Mesenchymal stem cell (in vitro differentiated cells and primary cell): ENCODE results near the gene ZWILCH.
A peak's percentile ranks its signal among the peaks of the same experiment; 100 is the strongest.

Experiments used
- DNase-seq: peaks from one replicate; pipeline ENCODE4 v3.0.0-alpha.2; 2013
- H2AFZ ChIP-seq: one replicate; pipeline ENCODE4 v1.6.1; 2013; ENCODE audit warnings: low read depth, mild to moderate bottlenecking, control low read depth, inconsistent platforms, low read length, moderate library complexity
- H2AK5ac ChIP-seq: 2 replicates; pipeline ENCODE4 v1.6.1; 2013; ENCODE audit warnings: low read length, moderate library complexity, mild to moderate bottlenecking, inconsistent platforms; ENCODE audit not compliant: severe bottlenecking
- H2BK120ac ChIP-seq: one replicate; pipeline ENCODE4 v1.6.1; 2013; ENCODE audit warnings: low read depth, mild to moderate bottlenecking, inconsistent platforms, low read length, moderate library complexity
- H2BK12ac ChIP-seq, 2 experiments: one replicate each; pipeline ENCODE4 v1.6.1; 2013; ENCODE audit warnings: inconsistent platforms in 2 of 2, low read length in 2 of 2, mild to moderate bottlenecking in 2 of 2, moderate library complexity in 2 of 2, control low read depth in 1 of 2
- H2BK15ac ChIP-seq: one replicate; pipeline ENCODE4 v1.6.1; 2013; ENCODE audit warnings: mild to moderate bottlenecking, low read depth, inconsistent platforms; ENCODE audit not compliant: poor library complexity, severe bottlenecking
- H2BK5ac ChIP-seq: 2 replicates; pipeline ENCODE4 v1.6.1; 2013; ENCODE audit warnings: low read depth, mild to moderate bottlenecking, low read length, control low read depth, inconsistent platforms; ENCODE audit not compliant: poor library complexity, severe bottlenecking
- H3K14ac ChIP-seq, 2 experiments: one replicate each; pipeline ENCODE4 v1.6.1; 2013; ENCODE audit warnings: inconsistent platforms in 2 of 2, low read length in 2 of 2, control low read depth in 1 of 2, mild to moderate bottlenecking in 1 of 2, moderate library complexity in 1 of 2
- H3K18ac ChIP-seq, 2 experiments: one replicate each; pipeline ENCODE4 v1.6.1; 2013; ENCODE audit warnings: inconsistent platforms in 2 of 2, low read length in 2 of 2, control low read depth in 1 of 2, low read depth in 1 of 2, mild to moderate bottlenecking in 1 of 2
- H3K23ac ChIP-seq, 2 experiments: one replicate each; pipeline ENCODE4 v1.6.1; 2013; ENCODE audit warnings: inconsistent platforms in 2 of 2, low read length in 2 of 2, mild to moderate bottlenecking in 2 of 2, moderate library complexity in 2 of 2, control low read depth in 1 of 2
- H3K27ac ChIP-seq: 2 replicates; pipeline ENCODE4 v1.5.1; 2013; ENCODE audit warnings: mild to moderate bottlenecking, moderate library complexity, low read length, control low read depth, inconsistent platforms; ENCODE audit not compliant: poor library complexity, severe bottlenecking
- H3K27me3 ChIP-seq, 2 experiments: 2 replicates each; pipeline versions ENCODE4 v1.6.1 to v1.7.0; 2013; ENCODE audit warnings: low read length in 2 of 2, mild to moderate bottlenecking in 2 of 2, moderate library complexity in 2 of 2, control low read depth in 1 of 2, inconsistent platforms in 1 of 2; ENCODE audit not compliant: control insufficient read depth in 1 of 2, insufficient read depth in 1 of 2
- H3K36me3 ChIP-seq, 2 experiments: 2 replicates each; pipeline versions ENCODE4 v1.6.1 to v1.7.0; 2013; ENCODE audit warnings: low read length in 2 of 2, control low read depth in 1 of 2, inconsistent platforms in 1 of 2, low read depth in 1 of 2, mild to moderate bottlenecking in 1 of 2; ENCODE audit not compliant: insufficient read depth in 2 of 2, control insufficient read depth in 1 of 2
- H3K4ac ChIP-seq, 2 experiments: one replicate each; pipeline ENCODE4 v1.6.1; 2013; ENCODE audit warnings: inconsistent platforms in 2 of 2, low read length in 2 of 2, mild to moderate bottlenecking in 2 of 2, moderate library complexity in 2 of 2, control low read depth in 1 of 2, low read depth in 1 of 2
- H3K4me1 ChIP-seq: 2 replicates; pipeline ENCODE4 v1.6.1; 2013; ENCODE audit warnings: low read depth, low read length, control low read depth; ENCODE audit not compliant: control insufficient read depth, insufficient read depth
- H3K4me2 ChIP-seq: 2 replicates; pipeline ENCODE4 v1.6.1; 2013; ENCODE audit warnings: low read length, mild to moderate bottlenecking, inconsistent platforms; ENCODE audit not compliant: poor library complexity, severe bottlenecking
- H3K4me3 ChIP-seq, 2 experiments: 2 replicates each; pipeline versions ENCODE4 v1.5.1 to v1.7.0; 2013; ENCODE audit warnings: low read length in 2 of 2, mild to moderate bottlenecking in 2 of 2, control low read depth in 1 of 2, low read depth in 1 of 2; ENCODE audit not compliant: insufficient read depth in 1 of 2
- H3K79me1 ChIP-seq: replicated peaks from 2 replicates; pipeline ENCODE4 v1.6.1; 2013; ENCODE audit warnings: mild to moderate bottlenecking, control low read depth, low read length, inconsistent platforms; ENCODE audit not compliant: poor library complexity, severe bottlenecking
- H3K9ac ChIP-seq: 2 replicates; pipeline ENCODE4 v1.7.0; 2013; ENCODE audit warnings: mild to moderate bottlenecking, low read length, moderate library complexity
- H3K9me3 ChIP-seq: 2 replicates; pipeline ENCODE4 v1.7.0; 2013; ENCODE audit warnings: mild to moderate bottlenecking, low read length; ENCODE audit not compliant: control insufficient read depth
- H4K8ac ChIP-seq: one replicate; pipeline ENCODE4 v1.6.1; 2013; ENCODE audit warnings: inconsistent platforms, mild to moderate bottlenecking, low read length, moderate library complexity
- H4K91ac ChIP-seq: one replicate; pipeline ENCODE4 v1.6.1; 2013; ENCODE audit warnings: mild to moderate bottlenecking, low read length, inconsistent platforms
- WGBS: methylation state at CpG from one replicate; pipeline ENCODE4 v1.1.7; 2013; ENCODE audit warnings: mixed read lengths; 5-methylcytosine and 5-hydroxymethylcytosine counted together

The ZWILCH gene

DNA sequence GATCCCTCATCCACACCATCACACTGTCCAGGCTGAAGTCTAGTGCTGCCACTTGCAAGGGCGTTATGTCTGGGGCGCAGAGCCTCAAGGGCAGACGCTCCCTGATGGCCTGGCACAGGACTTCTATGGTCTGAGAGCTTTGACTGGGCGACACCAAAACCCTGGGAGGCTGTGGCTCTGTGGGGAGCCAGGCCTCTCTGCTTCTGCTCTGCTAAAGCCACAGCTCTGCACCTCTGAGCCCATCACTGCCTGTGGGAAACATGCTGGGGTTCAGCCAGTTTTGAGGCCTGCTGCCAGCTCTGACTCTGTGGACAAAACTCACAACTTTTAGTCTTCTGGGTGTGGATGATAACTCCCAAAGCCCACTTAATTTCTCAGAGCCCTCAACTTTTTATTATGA lies 67.0 kb downstream of the ZWILCH start:
- no peak for DNase-seq
- Histone ChIP-seq H3K36me3 (no peaks in the 10 kb centered on the region), H4K8ac (no peak overlapping the region), H3K4ac (no peak overlapping the region), H2BK15ac (no peak overlapping the region), H3K79me1 (no peaks in the 10 kb centered on the region), H3K9ac (no peak overlapping the region), H3K4me2 (no peak overlapping the region), H3K23ac (no peak overlapping the region), H4K91ac (no peak overlapping the region), H3K4me3 (no peak overlapping the region), H3K18ac (no peak overlapping the region), H3K14ac (no peak overlapping the region), H3K9me3 (no peaks in the 10 kb centered on the region), H2BK120ac (no peak overlapping the region), H2AK5ac (no peak overlapping the region), H3K27me3 (no peaks in the 10 kb centered on the region), H2AFZ (no peak overlapping the region), H3K4me1 (peaks cover 7% of the 10 kb centered on the region), H2BK12ac (no peak overlapping the region), H3K27ac (no peak overlapping the region), H2BK5ac (no peak overlapping the region)
- 72% methylated on average over 4 of the region's 4 CpGs for WGBS

DNA sequence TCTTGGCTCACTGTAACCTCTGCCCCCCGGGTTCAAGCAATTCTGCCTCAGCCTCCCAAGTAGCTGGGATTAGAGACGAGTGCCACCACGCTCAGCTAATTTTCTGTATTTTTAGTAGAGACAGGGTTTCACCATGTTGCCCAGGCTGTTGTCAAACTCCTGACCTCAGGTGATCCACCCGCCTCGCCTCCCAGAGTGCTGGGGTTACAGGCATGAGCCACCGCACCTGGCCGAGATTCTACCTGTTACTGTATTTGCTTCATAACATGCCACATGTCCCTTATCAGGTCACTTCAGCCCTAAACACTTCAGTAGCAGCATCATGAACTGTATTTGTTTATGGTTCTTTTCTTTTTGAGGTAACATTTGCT lies 68.2 kb downstream of the ZWILCH start:
- H3K18ac ChIP-seq = no peak overlapping the region
- no peak overlapping the region for H3K27ac ChIP-seq
- no peak overlapping the region for H3K23ac ChIP-seq
- 84% methylated on average over 7 of the region's 7 CpGs for WGBS
- H3K9me3 ChIP-seq = no peaks in the 10 kb centered on the region
- no peak overlapping the region for H2BK5ac ChIP-seq
- no peak overlapping the region for H2AK5ac ChIP-seq
- H4K8ac ChIP-seq = no peak overlapping the region
- DNase-seq = no peak
- no peaks in the 10 kb centered on the region for H3K27me3 ChIP-seq
- no peak overlapping the region for H2BK120ac ChIP-seq
- no peak overlapping the region for H3K4me2 ChIP-seq
- peak overlapping the region; percentile 48 for H3K9ac ChIP-seq
- no peaks in the 10 kb centered on the region for H3K79me1 ChIP-seq
- no peak overlapping the region for H3K4ac ChIP-seq
- H3K4me3 ChIP-seq = peak overlapping the region in 1 of 2 experiments; percentile 29
- H3K14ac ChIP-seq = no peak overlapping the region
- H4K91ac ChIP-seq = no peak overlapping the region
- H2BK15ac ChIP-seq = no peak overlapping the region
- no peak overlapping the region for H2BK12ac ChIP-seq
- H2AFZ ChIP-seq = no peak overlapping the region
- no peaks in the 10 kb centered on the region for H3K36me3 ChIP-seq
- peaks cover 5% of the 10 kb centered on the region for H3K4me1 ChIP-seq

DNA sequence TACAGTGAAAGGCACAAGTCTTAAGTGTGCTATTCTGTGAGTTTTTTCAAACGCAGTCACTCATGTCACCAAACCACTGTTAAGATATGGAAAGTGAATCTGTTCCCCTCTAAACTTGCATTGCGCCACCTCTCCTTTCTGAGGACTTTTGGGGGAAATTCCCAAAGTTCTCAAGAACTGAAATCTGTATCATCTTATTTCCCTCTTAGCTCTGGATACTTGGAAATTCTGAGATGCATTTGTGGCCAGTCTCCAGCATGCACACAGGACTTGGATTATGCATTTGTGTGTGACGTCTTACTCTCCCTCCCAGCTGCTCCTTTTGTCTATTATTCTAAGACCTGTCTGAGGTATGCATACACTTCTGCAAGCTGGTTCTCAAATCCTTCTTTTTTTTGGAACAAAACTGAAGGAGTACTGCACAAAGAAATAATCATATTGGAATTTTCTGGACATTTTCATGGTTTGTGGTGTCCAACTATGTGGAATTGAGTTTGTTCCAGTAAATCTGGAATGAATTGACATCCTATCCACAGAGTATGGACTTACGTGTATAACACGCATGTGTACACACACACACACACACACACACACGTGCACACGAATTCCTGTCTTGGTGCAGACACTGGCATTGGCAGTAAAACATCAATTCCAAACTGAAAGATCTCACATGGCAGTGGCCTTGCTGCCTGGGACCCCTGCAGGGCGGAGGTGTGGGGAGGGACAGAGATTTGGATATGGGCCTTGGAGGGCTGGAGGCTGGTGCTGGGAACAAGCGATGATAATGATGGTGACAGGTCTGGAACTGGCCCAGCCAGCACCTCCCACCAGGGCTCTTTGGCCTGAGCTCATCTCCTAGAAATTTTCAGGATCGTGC lies 68.8 kb downstream of the ZWILCH start:
- H2BK15ac ChIP-seq = no peak overlapping the region
- H4K8ac ChIP-seq = no peak overlapping the region
- peak; percentile 48 for DNase-seq
- H3K14ac ChIP-seq = no peak overlapping the region
- no peak overlapping the region for H3K4ac ChIP-seq
- H3K9ac ChIP-seq = peak overlapping the region; percentile 48
- no peaks in the 10 kb centered on the region for H3K79me1 ChIP-seq
- H3K27ac ChIP-seq = no peak overlapping the region
- 92% methylated on average over 8 of the region's 10 CpGs for WGBS
- no peaks in the 10 kb centered on the region for H3K36me3 ChIP-seq
- no peak overlapping the region for H4K91ac ChIP-seq
- H3K4me1 ChIP-seq = peaks cover 6% of the 10 kb centered on the region
- H3K4me2 ChIP-seq = no peak overlapping the region
- H2BK120ac ChIP-seq = no peak overlapping the region
- H3K18ac ChIP-seq = no peak overlapping the region
- no peaks in the 10 kb centered on the region for H3K27me3 ChIP-seq
- H3K23ac ChIP-seq = no peak overlapping the region
- no peak overlapping the region for H2AK5ac ChIP-seq
- no peaks in the 10 kb centered on the region for H3K9me3 ChIP-seq
- no peak overlapping the region for H2BK12ac ChIP-seq
- H2AFZ ChIP-seq = no peak overlapping the region
- H2BK5ac ChIP-seq = no peak overlapping the region
- H3K4me3 ChIP-seq = peak overlapping the region in 1 of 2 experiments; percentile 29

DNA sequence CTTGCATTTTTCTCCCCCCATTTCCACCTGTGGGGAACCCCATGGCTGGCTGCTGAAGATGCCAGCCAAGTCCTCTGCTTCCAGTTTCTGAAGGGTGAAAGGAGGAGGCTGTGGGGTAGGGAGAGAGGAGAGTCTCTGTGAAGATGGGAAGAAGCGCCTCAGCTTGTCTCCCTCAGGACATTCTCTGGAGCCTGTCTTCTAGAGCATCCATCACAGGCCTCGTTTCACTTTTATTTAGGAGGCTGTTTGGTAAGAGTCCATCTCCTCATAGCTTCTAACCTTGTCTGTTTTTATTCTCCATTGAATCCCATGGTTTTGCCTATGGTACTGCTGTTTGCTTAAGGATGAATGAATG lies 69.4 kb downstream of the ZWILCH start:
- Histone ChIP-seq H3K23ac (no peak overlapping the region), H3K27ac (no peak overlapping the region), H4K8ac (no peak overlapping the region), H3K79me1 (no peaks in the 10 kb centered on the region), H3K9me3 (no peaks in the 10 kb centered on the region), H3K9ac (no peak overlapping the region), H2AK5ac (no peak overlapping the region), H2BK5ac (no peak overlapping the region), H3K4me1 (peaks cover 6% of the 10 kb centered on the region), H3K4ac (no peak overlapping the region), H3K27me3 (no peaks in the 10 kb centered on the region), H4K91ac (no peak overlapping the region), H2AFZ (no peak overlapping the region), H3K36me3 (no peaks in the 10 kb centered on the region), H3K18ac (no peak overlapping the region), H2BK120ac (no peak overlapping the region), H3K4me2 (no peak overlapping the region), H3K4me3 (peak overlapping the region in 1 of 2 experiments; percentile 29), H3K14ac (no peak overlapping the region), H2BK15ac (no peak overlapping the region), H2BK12ac (no peak overlapping the region)
- WGBS = no CpG with 5 or more reads among the region's 2 CpGs
- no peak for DNase-seq
